SK-N-SH (cell line): Measurements from ENCODE around the gene MEG3. TPM values are rescaled to one million over a fixed set of nuclear protein-coding genes. Genes with fewer than 3 reads are reported as not detected.

Source experiments
- CTCF ChIA-PET: fragments of 300-600, 350-600 bp; formaldehyde crosslinking; extraction: SDS; loops from one replicate; lab custom pipeline; 2021; lab: Yijun Ruan, JAX
- POLR2A ChIA-PET: fragments of 350-600 bp; sonication (Branson Sonifier 250); formaldehyde crosslinking; extraction: SDS; loops from one replicate; lab custom pipeline; 2020; ENCODE audit warnings: antibody characterized with exemption, inconsistent platforms; lab: Yijun Ruan, JAX
- DNase-seq: peaks from one replicate; pipeline ENCODE4 v3.0.0; 2012
- H2AFZ ChIP-seq: fragments of 200-600 bp; sonication (generic); 2 replicates; pipeline ENCODE4 v1.8.1; 2016; ENCODE audit warnings: antibody characterized with exemption, mild to moderate bottlenecking, low read depth
- H3F3A ChIP-seq: fragments of 200-600 bp; sonication (generic); replicated peaks from 2 replicates; pipeline ENCODE3; 2016; ENCODE audit warnings: antibody characterized with exemption, mild to moderate bottlenecking; ENCODE audit not compliant: insufficient read depth
- H3K27ac ChIP-seq, 2 experiments: fragments of 200-500 bp in 1 of 2; fragments of 200-600 bp in 1 of 2; sonication (Bioruptor generic) in 1 of 2; sonication (generic), shearing (Covaris generic) in 1 of 2; 2 replicates each; pipeline versions ENCODE4 v1.5.1 to v1.6.1; 2014 to 2016; ENCODE audit warnings: low read depth in 2 of 2, inconsistent platforms in 1 of 2, low read length in 1 of 2, mild to moderate bottlenecking in 1 of 2, mixed read lengths in 1 of 2
- H3K27me3 ChIP-seq: fragments of 200-600 bp; sonication (generic), shearing (Covaris generic); 2 replicates; pipeline ENCODE4 v1.6.1; 2016; ENCODE audit warnings: mixed run types; ENCODE audit not compliant: insufficient read depth
- H3K36me3 ChIP-seq, 2 experiments: fragments of 200-500 bp in 1 of 2; fragments of 200-600 bp in 1 of 2; sonication (Bioruptor generic) in 1 of 2; sonication (generic) in 1 of 2; replicated peaks in 1 of 2; 2 replicates each; pipeline versions ENCODE3 to v1.5.1; 2014 to 2016; ENCODE audit warnings: low read length in 1 of 2, mild to moderate bottlenecking in 1 of 2; ENCODE audit not compliant: insufficient read depth in 2 of 2, control insufficient read depth in 1 of 2
- H3K4me1 ChIP-seq, 2 experiments: fragments of 200-500 bp in 1 of 2; fragments of 200-600 bp in 1 of 2; sonication (Bioruptor generic) in 1 of 2; sonication (generic), shearing (Covaris generic) in 1 of 2; 2 replicates each; pipeline versions ENCODE4 v1.5.1 to v1.6.1; 2014 to 2016; ENCODE audit warnings: low read depth in 1 of 2, low read length in 1 of 2, mixed run types in 1 of 2; ENCODE audit not compliant: insufficient read depth in 2 of 2, control insufficient read depth in 1 of 2
- H3K4me2 ChIP-seq: fragments of 200-600 bp; sonication (generic), shearing (Covaris generic); 2 replicates; pipeline ENCODE4 v1.6.1; 2017; ENCODE audit warnings: mixed run types
- H3K4me3 ChIP-seq, 2 experiments: fragments of 200-500 bp in 1 of 2; fragments of 200-600 bp in 1 of 2; sonication (Bioruptor generic) in 1 of 2; sonication (generic), shearing (Covaris generic) in 1 of 2; 2 replicates each; pipeline versions ENCODE4 v1.5.1 to v1.8.1; 2014 to 2016; ENCODE audit warnings: low read depth in 2 of 2, inconsistent platforms in 1 of 2, low read length in 1 of 2, mild to moderate bottlenecking in 1 of 2, mixed read lengths in 1 of 2, moderate library complexity in 1 of 2
- H3K79me2 ChIP-seq: fragments of 200-600 bp; sonication (generic); 2 replicates; pipeline ENCODE4 v1.8.1; 2017; ENCODE audit warnings: mild to moderate bottlenecking; ENCODE audit not compliant: insufficient read depth
- H3K9ac ChIP-seq: fragments of 200-600 bp; sonication (generic); 2 replicates; pipeline ENCODE4 v1.6.1; 2017; ENCODE audit warnings: mixed run types
- H3K9me2 ChIP-seq: fragments of 200-600 bp; sonication (generic); 2 replicates; pipeline ENCODE4 v1.6.1; 2017; ENCODE audit warnings: mixed run types
- H3K9me3 ChIP-seq: fragments of 200-600 bp; sonication (generic); 2 replicates; pipeline ENCODE4 v1.6.1; 2017; ENCODE audit warnings: mixed run types, mild to moderate bottlenecking, moderate library complexity
- H4K20me1 ChIP-seq: fragments of 200-600 bp; sonication (generic); 2 replicates; pipeline ENCODE4 v1.6.1; 2017; ENCODE audit warnings: mild to moderate bottlenecking, mixed run types; ENCODE audit not compliant: insufficient read depth
- EP300 ChIP-seq, 2 experiments: IDR thresholded peaks; 2 replicates each; pipeline versions ENCODE4 v1.4.0 to v1.6.1; 2012; ENCODE audit warnings: borderline replicate concordance in 1 of 2, low read depth in 1 of 2, low read length in 1 of 2
- EZH2phosphoT487 ChIP-seq: fragments of 200-600 bp; sonication (generic); IDR thresholded peaks from 2 replicates; pipeline ENCODE4 v1.6.1; 2017; ENCODE audit warnings: low read depth, mixed run types, mild to moderate bottlenecking, antibody characterized with exemption, moderate library complexity, borderline replicate concordance
- MEF2A ChIP-seq: IDR thresholded peaks from 2 replicates; pipeline ENCODE4 v1.4.0; 2012; ENCODE audit warnings: low read depth, borderline replicate concordance
- MXI1 ChIP-seq: IDR thresholded peaks from 2 replicates; pipeline ENCODE4 v1.6.1; 2012; ENCODE audit warnings: mild to moderate bottlenecking, low read depth, low read length, improper control_type of control experiment
- POLR2AphosphoS5 ChIP-seq: IDR thresholded peaks from 2 replicates; pipeline ENCODE4 v1.6.1; 2012; ENCODE audit warnings: low read depth, low read length
- USF2 ChIP-seq: fragments of 150-350 bp; IDR thresholded peaks from 2 replicates; pipeline ENCODE4 v1.6.1; 2017; ENCODE audit warnings: antibody characterized with exemption, low read length, low read depth, borderline replicate concordance
- ZBTB33 ChIP-seq: IDR thresholded peaks from 2 replicates; pipeline ENCODE4 v1.4.0; 2012; ENCODE audit warnings: low read depth, borderline replicate concordance
- WGBS: methylation state at CpG from one replicate; pipeline ENCODE4 v1.1.6; 2017; ENCODE audit warnings: low lambda C conversion rate; 5-methylcytosine and 5-hydroxymethylcytosine counted together
- polyA plus RNA-seq, 3 experiments: library from polyadenylated mRNA; depleted of rRNA; stranded (reverse); fragments of >200 nt; gene quantifications; 2 replicates each; pipeline ENCODE4 v1.2.3, GENCODE V29; 2012
- TF ChIP-seq, protein P1 (sequence below): fragments of 200-600 bp; sonication (generic); IDR thresholded peaks from 2 replicates; pipeline ENCODE4 v1.6.1; 2017; ENCODE audit warnings: antibody characterized with exemption, mild to moderate bottlenecking, moderate library complexity

MEG3 gene
- polyA plus RNA-seq, 1 of the 3 experiments (the other 2 are of a cell fraction), result not detected

DNA sequence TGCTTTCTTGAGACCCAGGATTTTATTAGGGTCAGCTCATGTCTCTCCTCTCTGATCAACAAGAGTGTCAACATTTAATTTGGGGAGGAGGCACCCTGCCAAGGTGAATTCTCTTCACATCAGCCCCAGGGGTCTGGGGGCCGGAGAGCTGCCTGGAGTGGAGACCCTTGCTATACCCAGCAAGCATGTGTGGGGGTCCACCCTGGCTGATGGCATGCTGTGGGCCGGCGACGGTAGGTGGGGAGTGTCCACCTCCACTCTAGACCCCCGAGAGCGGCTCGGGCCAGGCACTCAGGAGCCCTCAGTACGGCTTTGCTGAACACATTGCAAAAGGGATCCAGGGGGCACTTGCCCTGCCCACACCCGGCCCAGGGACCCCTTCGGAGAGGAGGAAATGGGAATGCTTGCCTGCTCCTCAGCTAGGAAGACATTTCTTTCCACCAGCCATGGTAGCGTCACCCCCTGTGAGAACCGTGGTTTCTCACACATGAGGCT, 10.4 kb downstream of the MEG3 start:
- Histone ChIP-seq H3K27ac (no peak overlapping the region), H3K9me3 (no peaks in the 10 kb centered on the region), H3K27me3 (no peaks in the 10 kb centered on the region), H3K4me1 (peaks cover 0 to 28% of the 10 kb centered on the region in 2 experiments; a peak in 1 of 4 replicates), H3K4me2 (no peak overlapping the region), H3K9ac (no peak overlapping the region), H3K9me2 (no peaks in the 10 kb centered on the region), H3K36me3 (no peaks in the 10 kb centered on the region), H3K4me3 (no peak overlapping the region), H2AFZ (no peak overlapping the region), H3F3A (no peaks in the 10 kb centered on the region), H4K20me1 (no peaks in the 10 kb centered on the region), H3K79me2 (no peaks in the 10 kb centered on the region)
- TF ChIP-seq, protein P1, sequence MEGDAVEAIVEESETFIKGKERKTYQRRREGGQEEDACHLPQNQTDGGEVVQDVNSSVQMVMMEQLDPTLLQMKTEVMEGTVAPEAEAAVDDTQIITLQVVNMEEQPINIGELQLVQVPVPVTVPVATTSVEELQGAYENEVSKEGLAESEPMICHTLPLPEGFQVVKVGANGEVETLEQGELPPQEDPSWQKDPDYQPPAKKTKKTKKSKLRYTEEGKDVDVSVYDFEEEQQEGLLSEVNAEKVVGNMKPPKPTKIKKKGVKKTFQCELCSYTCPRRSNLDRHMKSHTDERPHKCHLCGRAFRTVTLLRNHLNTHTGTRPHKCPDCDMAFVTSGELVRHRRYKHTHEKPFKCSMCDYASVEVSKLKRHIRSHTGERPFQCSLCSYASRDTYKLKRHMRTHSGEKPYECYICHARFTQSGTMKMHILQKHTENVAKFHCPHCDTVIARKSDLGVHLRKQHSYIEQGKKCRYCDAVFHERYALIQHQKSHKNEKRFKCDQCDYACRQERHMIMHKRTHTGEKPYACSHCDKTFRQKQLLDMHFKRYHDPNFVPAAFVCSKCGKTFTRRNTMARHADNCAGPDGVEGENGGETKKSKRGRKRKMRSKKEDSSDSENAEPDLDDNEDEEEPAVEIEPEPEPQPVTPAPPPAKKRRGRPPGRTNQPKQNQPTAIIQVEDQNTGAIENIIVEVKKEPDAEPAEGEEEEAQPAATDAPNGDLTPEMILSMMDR, result no peak
- TF ChIP-seq MEF2A (no peak), POLR2AphosphoS5 (no peak)
- no peak for DNase-seq
- CTCF ChIA-PET, result no interaction called here
- POLR2A ChIA-PET, result no interaction called here
- WGBS, result 95% methylated on average over 3 of the region's 12 CpGs

DNA sequence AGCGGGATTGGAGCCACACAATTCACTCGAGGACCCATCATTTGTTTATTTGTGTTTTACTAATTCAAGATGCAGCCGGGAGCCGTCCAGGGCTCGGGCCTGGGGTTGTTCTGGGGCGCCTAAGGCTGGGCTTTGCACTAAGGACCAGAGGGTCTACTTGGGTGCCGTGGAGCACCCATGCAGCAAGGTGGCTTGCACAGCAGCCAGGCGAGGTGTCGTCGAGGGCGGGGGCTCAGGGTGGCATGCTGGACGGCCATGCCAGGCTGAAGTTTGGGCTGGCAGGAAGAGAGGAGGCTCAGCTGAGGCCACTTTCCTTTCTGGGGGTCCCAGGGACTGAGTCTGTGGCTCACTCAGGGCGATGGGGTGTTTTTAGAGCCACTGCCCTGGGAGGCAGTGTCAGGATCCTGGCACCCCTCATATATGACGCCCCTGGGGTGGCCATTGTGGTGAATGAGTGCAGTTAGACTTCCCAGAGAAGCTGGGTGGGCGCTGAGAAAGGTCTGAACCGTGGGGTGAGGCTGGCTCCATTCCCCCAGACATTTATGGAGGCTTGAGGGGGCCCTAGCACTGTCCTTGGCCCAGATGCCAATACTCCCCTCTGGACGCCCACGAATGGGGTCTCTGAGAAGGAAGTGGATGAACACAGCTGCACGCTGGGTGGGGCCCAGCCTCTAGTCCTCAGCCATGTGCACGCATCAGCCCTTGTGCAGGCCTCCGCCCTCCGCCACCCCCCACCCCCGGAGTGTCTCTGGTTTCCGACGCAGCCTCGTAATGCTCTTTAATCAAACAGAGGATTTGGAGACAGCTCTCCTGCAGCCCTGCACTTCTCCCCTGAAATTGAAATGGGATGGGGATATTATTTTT, 11.3 kb downstream of the MEG3 start:
- Histone ChIP-seq H4K20me1 (no peaks in the 10 kb centered on the region), H3K27ac (no peak overlapping the region), H3K36me3 (no peaks in the 10 kb centered on the region), H3K4me2 (no peak overlapping the region), H3K9me3 (no peaks in the 10 kb centered on the region), H3K79me2 (no peaks in the 10 kb centered on the region), H3K27me3 (no peaks in the 10 kb centered on the region), H2AFZ (no peak overlapping the region), H3K9me2 (no peaks in the 10 kb centered on the region), H3K4me3 (no peak overlapping the region), H3K9ac (no peak overlapping the region), H3F3A (no peaks in the 10 kb centered on the region), H3K4me1 (peaks cover 0 to 35% of the 10 kb centered on the region in 2 experiments; a peak in 1 of 4 replicates)
- 62% methylated on average over 19 of the region's 26 CpGs for WGBS
- POLR2A ChIA-PET, result no interaction called here
- no peak for TF ChIP-seq USF2
- TF ChIP-seq ZBTB33, result no peak
- TF ChIP-seq MXI1, result no peak
- no peak for TF ChIP-seq EZH2phosphoT487
- TF ChIP-seq EP300 (IDR thresholded peaks at IDR 0.05; ENCODE audit: borderline replicate concordance in 1 of 2, low read depth in 1 of 2, low read length in 1 of 2), result no peak
- DNase-seq, result no peak
- CTCF ChIA-PET, result no interaction called here
